ENCODE measurements around the gene MILR1.
"Not testable (repeated sequence)": the region's sequence is repeated elsewhere in the genome, so short reads cannot be mapped to it uniquely, and the experiment has no call there.

The MILR1 gene

DNA sequence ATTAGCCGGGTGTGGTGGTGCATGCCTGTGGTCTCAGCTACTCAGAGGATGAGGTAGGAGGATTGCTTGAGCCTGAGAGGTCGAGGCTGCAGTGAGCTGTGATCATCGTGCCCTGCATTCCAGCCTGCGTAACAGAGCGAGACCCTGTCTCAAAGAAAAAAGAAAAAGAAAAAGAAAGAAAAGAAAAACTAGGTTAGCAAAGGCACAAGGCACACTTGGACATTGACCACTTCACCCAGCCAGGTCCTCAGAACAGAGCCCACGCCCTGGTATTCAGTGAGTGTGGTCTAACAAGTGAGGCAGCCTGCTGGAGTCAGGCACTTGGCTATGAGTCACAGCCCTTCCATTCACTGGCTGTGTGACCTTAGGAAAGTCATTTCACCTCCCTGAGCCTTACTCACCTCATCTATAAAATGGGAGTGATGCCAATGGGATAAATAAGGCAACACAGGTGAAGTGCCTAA, 10.4 kb downstream of the MILR1 start:
- no peak overlapping the region for H3K9ac ChIP-seq (ENCODE audit: low read depth, low read length)
- H3K36me3 ChIP-seq (ENCODE audit: control insufficient read depth, insufficient read depth, low read length): no peaks in the 10 kb centered on the region
- no peaks in the 10 kb centered on the region for H3K4me1 ChIP-seq (ENCODE audit: control insufficient read depth, insufficient read depth, low read length)
- H3K4me3 ChIP-seq (ENCODE audit: low read depth, low read length): no peak overlapping the region
- H3K27me3 ChIP-seq (ENCODE audit: control insufficient read depth, insufficient read depth, low read length): no peaks in the 10 kb centered on the region
- H3K9me3 ChIP-seq (ENCODE audit: control insufficient read depth, insufficient read depth, low read length): no peaks in the 10 kb centered on the region

DNA sequence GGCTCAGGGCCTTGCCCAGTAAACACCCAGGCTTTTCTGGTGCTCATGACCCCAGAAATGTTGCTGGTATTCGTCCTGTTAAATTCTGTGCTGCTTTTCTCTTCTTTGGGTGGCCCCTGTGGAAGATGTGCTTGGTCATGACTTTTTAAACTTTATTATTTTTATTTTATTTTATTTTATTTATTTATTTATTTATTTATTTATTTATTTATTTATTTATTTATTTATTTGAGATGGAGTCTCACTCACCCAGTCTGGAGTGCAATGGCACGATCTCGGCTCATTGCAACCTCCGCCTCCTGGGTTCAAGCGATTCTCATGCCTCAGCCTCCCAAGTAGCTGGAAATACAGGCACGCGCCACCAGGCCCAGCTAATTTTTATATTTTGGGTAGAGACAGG, 10.9 kb downstream of the MILR1 start:
- H3K36me3 ChIP-seq (ENCODE audit: control insufficient read depth, insufficient read depth, low read length); H3K4me1 ChIP-seq (ENCODE audit: control insufficient read depth, insufficient read depth, low read length); H3K27me3 ChIP-seq (ENCODE audit: control insufficient read depth, insufficient read depth, low read length); H3K9ac ChIP-seq (ENCODE audit: low read depth, low read length); H3K9me3 ChIP-seq (ENCODE audit: control insufficient read depth, insufficient read depth, low read length); H3K4me3 ChIP-seq (ENCODE audit: low read depth, low read length): not testable (repeated sequence)

DNA sequence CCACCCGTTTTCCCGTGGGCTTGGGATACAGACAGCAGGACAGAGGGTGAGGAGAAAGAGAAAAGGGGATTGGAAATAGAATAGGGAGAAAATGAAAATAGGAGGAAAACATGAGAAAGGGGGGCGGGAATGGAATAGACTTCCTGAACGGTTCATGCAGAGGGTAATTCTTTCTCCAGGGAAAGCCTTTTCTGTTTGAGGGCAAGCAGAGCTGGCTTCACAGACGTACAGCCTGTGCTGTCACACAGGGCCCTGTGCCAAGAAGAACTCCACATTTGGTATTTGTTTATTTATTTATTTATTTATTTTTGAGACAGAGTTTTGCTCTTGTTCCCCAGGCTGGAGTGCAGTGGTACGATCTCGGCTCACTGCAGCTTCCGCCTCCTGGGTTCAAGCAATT, 12.0 kb downstream of the MILR1 start:
- Histone ChIP-seq H3K9ac (ENCODE audit: low read depth, low read length) (no peak overlapping the region), H3K36me3 (ENCODE audit: control insufficient read depth, insufficient read depth, low read length) (no peaks in the 10 kb centered on the region), H3K4me3 (ENCODE audit: low read depth, low read length) (no peak overlapping the region), H3K27me3 (ENCODE audit: control insufficient read depth, insufficient read depth, low read length) (no peaks in the 10 kb centered on the region), H3K4me1 (ENCODE audit: control insufficient read depth, insufficient read depth, low read length) (no peaks in the 10 kb centered on the region), H3K9me3 (ENCODE audit: control insufficient read depth, insufficient read depth, low read length) (no peaks in the 10 kb centered on the region)

DNA sequence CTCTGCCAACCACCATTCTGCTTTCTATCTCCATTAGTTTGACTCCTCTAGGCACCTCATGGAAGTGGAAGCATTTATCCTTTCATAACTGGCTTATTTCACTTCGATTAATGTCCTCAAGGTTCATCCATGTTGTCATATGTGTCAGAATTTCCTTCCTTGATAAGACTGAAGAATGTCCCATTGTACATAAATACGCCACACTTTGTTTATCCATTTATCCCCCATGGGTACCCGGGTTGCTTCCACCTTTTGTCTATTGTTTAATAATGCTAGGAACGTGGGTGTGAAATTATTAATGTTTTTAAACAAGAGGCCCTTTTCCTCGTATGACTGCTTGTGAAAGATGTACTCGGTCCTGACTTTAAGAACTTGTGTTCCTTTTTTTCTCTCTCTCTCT, 12.9 kb downstream of the MILR1 start:
- no peaks in the 10 kb centered on the region for H3K27me3 ChIP-seq (ENCODE audit: control insufficient read depth, insufficient read depth, low read length)
- H3K36me3 ChIP-seq (ENCODE audit: control insufficient read depth, insufficient read depth, low read length): no peaks in the 10 kb centered on the region
- no peak overlapping the region for H3K4me3 ChIP-seq (ENCODE audit: low read depth, low read length)
- no peak overlapping the region for H3K9ac ChIP-seq (ENCODE audit: low read depth, low read length)
- H3K4me1 ChIP-seq (ENCODE audit: control insufficient read depth, insufficient read depth, low read length): peaks cover 2% of the 10 kb centered on the region
- H3K9me3 ChIP-seq (ENCODE audit: control insufficient read depth, insufficient read depth, low read length): no peaks in the 10 kb centered on the region

DNA sequence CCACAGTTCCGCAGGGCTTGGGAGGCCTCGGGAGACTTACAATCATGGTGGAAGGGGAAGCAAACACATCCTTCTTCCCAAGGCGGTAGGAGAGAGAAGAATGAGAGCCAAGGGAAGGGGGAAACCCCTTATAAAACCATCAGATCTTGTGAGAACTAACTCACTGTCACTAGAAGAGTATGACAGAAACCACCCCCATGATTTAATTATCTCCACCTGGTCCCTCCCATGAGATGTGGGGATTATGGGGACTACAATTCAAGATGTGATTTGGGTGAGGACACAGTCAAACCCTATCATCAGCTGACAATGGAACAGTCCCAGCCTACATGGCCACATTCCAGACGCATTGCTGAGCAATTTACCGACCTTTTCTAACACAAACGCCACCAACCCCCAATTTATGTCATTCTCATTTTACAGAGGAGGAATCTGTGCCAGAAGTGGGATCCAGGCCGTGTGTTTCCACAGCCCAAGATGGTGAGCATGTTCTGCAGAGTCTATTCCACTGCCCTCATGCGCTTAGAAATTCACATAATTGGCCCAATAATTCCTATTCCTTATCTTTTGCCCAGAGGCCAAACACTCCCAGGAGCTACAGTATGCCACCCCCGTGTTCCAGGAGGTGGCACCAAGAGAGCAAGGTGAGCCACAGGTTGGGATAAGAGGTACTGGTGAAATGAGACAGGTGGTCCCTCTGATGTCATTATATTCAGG, 17.3 kb downstream of the MILR1 start:
- Histone ChIP-seq H3K9me3 (ENCODE audit: control insufficient read depth, insufficient read depth, low read length) (no peaks in the 10 kb centered on the region), H3K36me3 (ENCODE audit: control insufficient read depth, insufficient read depth, low read length) (no peaks in the 10 kb centered on the region), H3K27me3 (ENCODE audit: control insufficient read depth, insufficient read depth, low read length) (no peaks in the 10 kb centered on the region), H3K9ac (ENCODE audit: low read depth, low read length) (no peak overlapping the region), H3K4me3 (ENCODE audit: low read depth, low read length) (no peak overlapping the region), H3K4me1 (ENCODE audit: control insufficient read depth, insufficient read depth, low read length) (peaks cover 6% of the 10 kb centered on the region)

DNA sequence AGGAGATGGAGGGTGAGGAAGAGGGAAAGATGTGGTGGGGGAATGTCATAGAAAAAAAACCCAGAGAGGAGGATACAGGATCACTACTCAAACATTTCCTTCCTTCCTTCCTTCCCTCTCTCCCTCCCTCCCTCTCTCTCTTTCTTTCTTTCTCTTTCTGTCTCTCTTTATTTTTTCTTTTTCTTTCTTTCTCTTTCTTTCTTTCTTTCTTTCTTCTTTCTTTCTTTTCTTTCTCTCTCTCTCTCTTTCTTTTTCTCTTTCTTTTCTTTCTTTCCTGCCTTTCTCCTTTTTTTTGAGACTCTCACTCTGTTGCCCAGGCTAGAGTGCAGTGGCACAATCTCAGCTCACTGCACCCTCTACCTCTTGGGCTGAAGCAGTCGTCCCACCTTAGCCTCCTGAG, 17.9 kb downstream of the MILR1 start:
- H3K9me3 ChIP-seq (ENCODE audit: control insufficient read depth, insufficient read depth, low read length); H3K27me3 ChIP-seq (ENCODE audit: control insufficient read depth, insufficient read depth, low read length); H3K9ac ChIP-seq (ENCODE audit: low read depth, low read length); H3K36me3 ChIP-seq (ENCODE audit: control insufficient read depth, insufficient read depth, low read length); H3K4me1 ChIP-seq (ENCODE audit: control insufficient read depth, insufficient read depth, low read length); H3K4me3 ChIP-seq (ENCODE audit: low read depth, low read length): not testable (repeated sequence)

DNA sequence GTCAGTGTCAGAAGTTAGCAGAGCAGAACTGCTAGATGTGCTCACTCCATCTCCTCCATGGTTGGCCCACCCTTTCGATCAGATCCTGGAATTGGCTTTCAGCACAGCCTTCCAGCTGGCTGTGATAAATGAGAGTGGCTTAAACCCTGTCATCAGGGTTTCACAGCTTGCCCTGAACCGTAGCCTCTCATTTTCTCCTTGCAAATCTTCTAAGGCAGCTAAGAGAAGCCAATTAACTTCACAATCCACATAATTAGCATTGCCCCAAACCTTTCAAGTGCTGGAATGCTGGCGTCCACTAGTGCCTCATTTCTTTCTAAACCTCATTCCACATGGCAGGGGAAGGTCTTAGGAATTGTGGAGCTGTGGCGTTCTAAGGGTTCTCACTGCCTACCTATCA, 21.7 kb downstream of the MILR1 start:
- Histone ChIP-seq H3K4me1 (ENCODE audit: control insufficient read depth, insufficient read depth, low read length) (peaks cover 6% of the 10 kb centered on the region), H3K27me3 (ENCODE audit: control insufficient read depth, insufficient read depth, low read length) (no peaks in the 10 kb centered on the region), H3K36me3 (ENCODE audit: control insufficient read depth, insufficient read depth, low read length) (no peaks in the 10 kb centered on the region), H3K9me3 (ENCODE audit: control insufficient read depth, insufficient read depth, low read length) (no peaks in the 10 kb centered on the region), H3K4me3 (ENCODE audit: low read depth, low read length) (no peak overlapping the region), H3K9ac (ENCODE audit: low read depth, low read length) (no peak overlapping the region)

DNA sequence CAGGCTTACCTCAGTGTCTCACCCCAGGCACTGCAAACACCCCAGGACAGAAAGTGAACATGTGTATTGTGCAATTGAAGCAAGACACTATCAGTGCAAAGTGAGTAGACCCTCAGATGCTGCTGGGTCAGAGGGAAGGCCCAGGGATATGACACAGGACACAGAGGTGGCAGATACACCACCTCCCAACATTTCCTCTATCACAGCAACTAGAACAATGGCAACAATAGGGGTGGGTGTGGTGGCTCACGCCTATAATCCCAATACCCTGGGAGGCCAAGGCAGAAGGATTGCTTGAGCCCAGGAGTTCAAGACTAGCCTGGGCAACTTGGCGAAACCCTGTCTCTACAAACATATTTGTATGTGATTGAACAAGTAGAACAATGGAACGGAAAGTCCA, 22.5 kb downstream of the MILR1 start:
- no peaks in the 10 kb centered on the region for H3K9me3 ChIP-seq (ENCODE audit: control insufficient read depth, insufficient read depth, low read length)
- H3K27me3 ChIP-seq (ENCODE audit: control insufficient read depth, insufficient read depth, low read length): no peaks in the 10 kb centered on the region
- no peak overlapping the region for H3K4me3 ChIP-seq (ENCODE audit: low read depth, low read length)
- peaks cover 4% of the 10 kb centered on the region for H3K4me1 ChIP-seq (ENCODE audit: control insufficient read depth, insufficient read depth, low read length)
- no peak overlapping the region for H3K9ac ChIP-seq (ENCODE audit: low read depth, low read length)
- H3K36me3 ChIP-seq (ENCODE audit: control insufficient read depth, insufficient read depth, low read length): no peaks in the 10 kb centered on the region

DNA sequence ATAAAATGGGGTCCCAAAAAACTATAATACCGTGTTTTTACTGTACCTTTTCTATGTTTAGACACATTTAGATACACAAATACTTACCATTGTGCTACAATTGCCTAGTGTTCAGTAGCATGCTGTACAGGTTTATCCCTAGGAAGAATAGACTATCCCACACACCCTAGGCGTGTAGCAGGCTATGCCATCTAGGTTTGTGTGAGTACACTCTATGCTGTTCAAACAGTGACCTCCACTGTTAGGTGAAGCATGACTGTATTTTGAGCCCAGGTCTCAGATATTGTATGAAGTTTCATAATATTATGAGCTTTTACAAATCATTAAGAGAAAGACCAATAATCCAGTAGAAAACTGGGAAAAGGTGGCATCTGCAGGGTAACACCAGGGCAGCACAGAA, 23.6 kb downstream of the MILR1 start:
- Histone ChIP-seq H3K36me3 (ENCODE audit: control insufficient read depth, insufficient read depth, low read length) (peaks cover 3% of the 10 kb centered on the region), H3K9ac (ENCODE audit: low read depth, low read length) (no peak overlapping the region), H3K9me3 (ENCODE audit: control insufficient read depth, insufficient read depth, low read length) (no peaks in the 10 kb centered on the region), H3K4me3 (ENCODE audit: low read depth, low read length) (no peak overlapping the region), H3K4me1 (ENCODE audit: control insufficient read depth, insufficient read depth, low read length) (peaks cover 4% of the 10 kb centered on the region), H3K27me3 (ENCODE audit: control insufficient read depth, insufficient read depth, low read length) (no peaks in the 10 kb centered on the region)

DNA sequence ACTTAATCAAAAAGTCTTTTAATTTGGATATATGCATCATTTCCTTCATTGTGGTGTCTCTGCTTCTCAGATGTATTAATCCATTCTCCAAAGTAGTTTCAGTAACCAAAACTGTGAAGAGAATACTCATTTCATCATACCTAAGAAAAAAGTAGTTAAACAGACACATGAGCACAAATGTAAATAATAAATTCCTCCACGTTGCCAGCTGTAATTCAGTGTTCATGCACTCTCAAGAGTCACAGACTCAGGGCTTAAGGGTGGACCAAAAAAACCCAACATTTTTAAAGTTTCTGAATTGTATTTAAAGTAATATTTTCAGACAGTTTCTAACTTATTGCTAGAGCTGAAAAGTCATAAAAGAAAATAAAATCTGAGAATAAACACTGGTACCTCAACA, 28.9 kb downstream of the MILR1 start:
- H3K9me3 ChIP-seq (ENCODE audit: control insufficient read depth, insufficient read depth, low read length): no peaks in the 10 kb centered on the region
- H3K36me3 ChIP-seq (ENCODE audit: control insufficient read depth, insufficient read depth, low read length): peaks cover 11% of the 10 kb centered on the region
- H3K27me3 ChIP-seq (ENCODE audit: control insufficient read depth, insufficient read depth, low read length): no peaks in the 10 kb centered on the region
- no peak overlapping the region for H3K9ac ChIP-seq (ENCODE audit: low read depth, low read length)
- H3K4me1 ChIP-seq (ENCODE audit: control insufficient read depth, insufficient read depth, low read length): no peaks in the 10 kb centered on the region
- no peak overlapping the region for H3K4me3 ChIP-seq (ENCODE audit: low read depth, low read length)

DNA sequence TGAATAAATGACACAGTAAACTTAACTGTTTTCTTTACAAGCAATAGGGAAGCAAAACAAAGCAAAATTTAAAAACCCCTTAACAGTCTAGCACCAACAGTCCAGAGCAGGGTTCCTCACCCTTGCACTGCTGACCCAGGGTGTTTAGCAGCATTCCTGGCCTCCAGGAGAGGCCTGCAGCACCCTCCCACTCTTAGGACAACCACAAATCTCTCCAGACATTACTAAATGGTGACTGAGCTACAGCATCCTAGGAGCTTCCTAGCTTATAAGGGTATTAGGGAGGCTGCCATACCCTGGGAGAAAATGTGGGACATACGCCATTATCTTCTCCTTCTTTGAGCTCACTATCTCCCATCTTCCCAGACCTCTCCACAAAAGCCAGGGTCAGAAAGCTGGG, 32.0 kb downstream of the MILR1 start:
- Histone ChIP-seq H3K36me3 (ENCODE audit: control insufficient read depth, insufficient read depth, low read length) (peaks cover 23% of the 10 kb centered on the region), H3K9ac (ENCODE audit: low read depth, low read length) (no peak overlapping the region), H3K27me3 (ENCODE audit: control insufficient read depth, insufficient read depth, low read length) (no peaks in the 10 kb centered on the region), H3K4me1 (ENCODE audit: control insufficient read depth, insufficient read depth, low read length) (no peaks in the 10 kb centered on the region), H3K4me3 (ENCODE audit: low read depth, low read length) (no peak overlapping the region), H3K9me3 (ENCODE audit: control insufficient read depth, insufficient read depth, low read length) (no peaks in the 10 kb centered on the region)

DNA sequence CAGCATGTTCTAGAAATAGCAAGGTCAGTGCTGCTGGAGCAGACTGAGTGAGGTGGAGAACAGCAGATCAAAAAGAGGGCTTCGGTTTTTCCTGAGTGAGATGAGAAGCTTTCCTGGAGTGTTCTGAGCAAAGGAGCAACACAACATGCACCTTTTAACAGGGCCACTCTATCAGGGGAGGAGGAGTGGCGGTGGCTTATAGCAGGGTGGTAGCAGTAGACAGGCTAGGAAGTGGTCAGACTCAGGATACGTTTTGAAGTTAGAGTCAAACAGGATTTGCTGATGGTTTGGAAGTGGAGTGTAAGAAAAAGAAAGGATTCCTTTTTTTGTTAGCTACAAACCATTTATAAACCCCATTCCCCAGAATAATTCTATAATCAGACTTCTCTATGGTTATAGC, 35.5 kb downstream of the MILR1 start:
- H3K9ac ChIP-seq (ENCODE audit: low read depth, low read length): no peak overlapping the region
- no peaks in the 10 kb centered on the region for H3K27me3 ChIP-seq (ENCODE audit: control insufficient read depth, insufficient read depth, low read length)
- no peaks in the 10 kb centered on the region for H3K4me1 ChIP-seq (ENCODE audit: control insufficient read depth, insufficient read depth, low read length)
- H3K9me3 ChIP-seq (ENCODE audit: control insufficient read depth, insufficient read depth, low read length): no peaks in the 10 kb centered on the region
- H3K36me3 ChIP-seq (ENCODE audit: control insufficient read depth, insufficient read depth, low read length): peaks cover 22% of the 10 kb centered on the region
- H3K4me3 ChIP-seq (ENCODE audit: low read depth, low read length): no peak overlapping the region

All from iPS-15b (cell line).